ENCODE results near the gene HIC1. TPM values are rescaled to one million over a fixed set of nuclear protein-coding genes. Genes with fewer than 3 reads are reported as not detected.
A peak's percentile ranks its signal among the peaks of the same experiment; 100 is the strongest.

HIC1 gene, protein sequence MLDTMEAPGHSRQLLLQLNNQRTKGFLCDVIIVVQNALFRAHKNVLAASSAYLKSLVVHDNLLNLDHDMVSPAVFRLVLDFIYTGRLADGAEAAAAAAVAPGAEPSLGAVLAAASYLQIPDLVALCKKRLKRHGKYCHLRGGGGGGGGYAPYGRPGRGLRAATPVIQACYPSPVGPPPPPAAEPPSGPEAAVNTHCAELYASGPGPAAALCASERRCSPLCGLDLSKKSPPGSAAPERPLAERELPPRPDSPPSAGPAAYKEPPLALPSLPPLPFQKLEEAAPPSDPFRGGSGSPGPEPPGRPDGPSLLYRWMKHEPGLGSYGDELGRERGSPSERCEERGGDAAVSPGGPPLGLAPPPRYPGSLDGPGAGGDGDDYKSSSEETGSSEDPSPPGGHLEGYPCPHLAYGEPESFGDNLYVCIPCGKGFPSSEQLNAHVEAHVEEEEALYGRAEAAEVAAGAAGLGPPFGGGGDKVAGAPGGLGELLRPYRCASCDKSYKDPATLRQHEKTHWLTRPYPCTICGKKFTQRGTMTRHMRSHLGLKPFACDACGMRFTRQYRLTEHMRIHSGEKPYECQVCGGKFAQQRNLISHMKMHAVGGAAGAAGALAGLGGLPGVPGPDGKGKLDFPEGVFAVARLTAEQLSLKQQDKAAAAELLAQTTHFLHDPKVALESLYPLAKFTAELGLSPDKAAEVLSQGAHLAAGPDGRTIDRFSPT
- total RNA-seq (2014; rRNA removed; shearing (Covaris generic)) (0.17 TPM in 1 of 2 replicates, not detected in the other), polyA plus RNA-seq (2016; fragmentation: Nextera tagmentation; extraction: Ambion mirVana) (0.23 and 0.26 TPM in 2 replicates)
- long read RNA-seq, result 0 reads

DNA sequence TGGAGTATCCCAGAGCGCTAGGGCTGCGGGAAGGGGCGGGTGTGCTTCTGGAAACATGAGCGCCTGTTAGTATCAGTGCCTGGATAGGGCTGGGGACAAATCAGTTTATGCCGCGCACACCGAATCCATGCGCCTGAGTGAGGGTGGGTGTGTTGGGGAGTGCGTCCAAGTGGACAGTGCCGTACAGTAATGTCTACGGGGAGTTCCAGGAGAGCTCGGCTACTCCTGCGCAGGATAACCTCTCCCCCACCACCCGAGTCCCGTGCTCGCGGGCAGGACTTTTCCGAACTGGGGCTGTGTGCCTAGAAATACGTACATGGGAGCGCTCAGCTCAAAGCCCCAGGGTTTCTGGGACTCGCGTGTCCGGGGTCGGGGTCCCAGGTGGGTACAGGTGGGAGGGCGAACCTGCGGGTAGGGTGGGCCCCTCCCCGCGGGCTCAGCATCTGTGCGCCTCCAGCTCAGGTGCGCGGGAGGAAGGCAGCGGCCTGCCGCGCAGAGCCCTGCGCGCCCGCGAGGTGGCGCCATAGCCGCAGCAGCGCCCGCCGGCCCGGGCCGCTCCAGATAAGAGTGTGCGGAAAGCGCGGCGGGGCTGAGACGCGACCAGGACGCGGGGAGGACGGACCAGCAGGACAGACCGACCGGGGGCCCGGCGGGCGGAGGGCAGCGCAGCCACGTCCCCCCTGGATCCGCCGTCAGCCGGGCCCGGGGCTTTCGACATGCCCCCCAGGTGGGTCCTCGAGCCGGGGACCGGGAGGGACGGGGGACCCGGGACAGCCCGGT, at the start of gene HIC1:
Gene HIC1, plus strand, starts transcription at position 592 of the 780 bp plus-strand sequence. CDS start 1,588 bp downstream, outside the sequence.
- peak; percentile 39 for ATAC-seq
- H3F3A ChIP-seq (replicated peaks; ENCODE audit: low read depth), result peaks cover 9% of the 10 kb centered on the region; the same call in 1 of the 2 replicates
- H3K27me3 ChIP-seq (ENCODE audit: insufficient read depth), result peaks cover 93% of the 10 kb centered on the region
- DNase-seq (ENCODE audit: low spot score), result peak; percentile 82
- peaks cover 10% of the 10 kb centered on the region for H3K4me1 ChIP-seq (ENCODE audit: insufficient read depth)
- Mint-ChIP-seq H3K27me3 (ENCODE audit: insufficient read depth, low read depth, poor library complexity) (peaks cover 64% of the 10 kb centered on the region), H3K9me3 (no peaks in the 10 kb centered on the region; the same call in 2 of the 3 replicates), H3K27ac (no peak within 1 kb of the TSS), H3K36me3 (ENCODE audit: low read depth) (no peaks in the 10 kb centered on the region), H3K4me1 (peaks cover 3% of the 10 kb centered on the region; the same call in 2 of the 3 replicates), H3K4me3 (peak within 1 kb of the TSS; percentile 57)
- peak within 1 kb of the TSS; percentile 81 for H3K4me2 ChIP-seq
- peak within 1 kb of the TSS; percentile 59 for H3K4me3 ChIP-seq
- no peaks in the 10 kb centered on the region for H3K79me2 ChIP-seq (replicated peaks; ENCODE audit: insufficient read depth)
- no peaks in the 10 kb centered on the region; the same call in 1 of the 2 replicates for H4K20me1 ChIP-seq (replicated peaks; ENCODE audit: insufficient read depth)
- no peaks in the 10 kb centered on the region for H3K36me3 ChIP-seq (ENCODE audit: insufficient read depth)
- no peak within 1 kb of the TSS for H3K27ac ChIP-seq (ENCODE audit: low read depth)
- peak; percentile 52 for TF ChIP-seq EZH2 (IDR thresholded peaks at IDR 0.05; ENCODE audit: low read depth, unreplicated experiment)
- no peak for TF ChIP-seq NANOG (IDR thresholded peaks at IDR 0.05; ENCODE audit: borderline replicate concordance)
- TF ChIP-seq POLR2AphosphoS5 (IDR thresholded peaks at IDR 0.05; ENCODE audit: low read depth), result no peak
- TF ChIP-seq, protein P1, sequence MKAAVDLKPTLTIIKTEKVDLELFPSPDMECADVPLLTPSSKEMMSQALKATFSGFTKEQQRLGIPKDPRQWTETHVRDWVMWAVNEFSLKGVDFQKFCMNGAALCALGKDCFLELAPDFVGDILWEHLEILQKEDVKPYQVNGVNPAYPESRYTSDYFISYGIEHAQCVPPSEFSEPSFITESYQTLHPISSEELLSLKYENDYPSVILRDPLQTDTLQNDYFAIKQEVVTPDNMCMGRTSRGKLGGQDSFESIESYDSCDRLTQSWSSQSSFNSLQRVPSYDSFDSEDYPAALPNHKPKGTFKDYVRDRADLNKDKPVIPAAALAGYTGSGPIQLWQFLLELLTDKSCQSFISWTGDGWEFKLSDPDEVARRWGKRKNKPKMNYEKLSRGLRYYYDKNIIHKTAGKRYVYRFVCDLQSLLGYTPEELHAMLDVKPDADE (IDR thresholded peaks at IDR 0.05), result no peak
- 0 out of 2 replicates have a peak, but pooled peaks have one; percentile 4 for TF ChIP-seq CREB1 (CRISPR knock-in tag; IDR thresholded peaks at IDR 0.05; ENCODE audit: low read depth)
- TF ChIP-seq STAT1 (IDR thresholded peaks at IDR 0.05; ENCODE audit: unreplicated experiment), result no peak
- TF ChIP-seq JUNB (IDR thresholded peaks at IDR 0.05; ENCODE audit: unreplicated experiment), result no peak
- TF ChIP-seq, protein P2, sequence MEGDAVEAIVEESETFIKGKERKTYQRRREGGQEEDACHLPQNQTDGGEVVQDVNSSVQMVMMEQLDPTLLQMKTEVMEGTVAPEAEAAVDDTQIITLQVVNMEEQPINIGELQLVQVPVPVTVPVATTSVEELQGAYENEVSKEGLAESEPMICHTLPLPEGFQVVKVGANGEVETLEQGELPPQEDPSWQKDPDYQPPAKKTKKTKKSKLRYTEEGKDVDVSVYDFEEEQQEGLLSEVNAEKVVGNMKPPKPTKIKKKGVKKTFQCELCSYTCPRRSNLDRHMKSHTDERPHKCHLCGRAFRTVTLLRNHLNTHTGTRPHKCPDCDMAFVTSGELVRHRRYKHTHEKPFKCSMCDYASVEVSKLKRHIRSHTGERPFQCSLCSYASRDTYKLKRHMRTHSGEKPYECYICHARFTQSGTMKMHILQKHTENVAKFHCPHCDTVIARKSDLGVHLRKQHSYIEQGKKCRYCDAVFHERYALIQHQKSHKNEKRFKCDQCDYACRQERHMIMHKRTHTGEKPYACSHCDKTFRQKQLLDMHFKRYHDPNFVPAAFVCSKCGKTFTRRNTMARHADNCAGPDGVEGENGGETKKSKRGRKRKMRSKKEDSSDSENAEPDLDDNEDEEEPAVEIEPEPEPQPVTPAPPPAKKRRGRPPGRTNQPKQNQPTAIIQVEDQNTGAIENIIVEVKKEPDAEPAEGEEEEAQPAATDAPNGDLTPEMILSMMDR (conservative IDR thresholded peaks at IDR 0.05; ENCODE audit: low read depth in 2 of 2), result peak; percentile 55 to 85
- H3K9me2 ChIP-seq (ENCODE audit: insufficient read depth), result no peaks in the 10 kb centered on the region
- no peak within 1 kb of the TSS for H2AFZ ChIP-seq

All from GM23338 (cell line).